H9 (cell line): ENCODE data around the gene FGF9. TPM values are rescaled to one million over a fixed set of nuclear protein-coding genes. Genes with fewer than 3 reads are reported as not detected.

Experiments used
- DNase-seq: peaks from one replicate; pipeline ENCODE4 v3.0.0-alpha.2; 2017
- H2AFZ ChIP-seq: one replicate; pipeline ENCODE4 v1.6.1; 2013; ENCODE audit warnings: mild to moderate bottlenecking, low read length, control low read depth, moderate library complexity
- H2AK5ac ChIP-seq: 2 replicates; pipeline ENCODE4 v1.6.1; 2013; ENCODE audit warnings: low read length, control low read depth, mixed read lengths; ENCODE audit not compliant: insufficient read length
- H2BK120ac ChIP-seq: one replicate; pipeline ENCODE4 v1.6.1; 2013; ENCODE audit warnings: low read depth, mild to moderate bottlenecking, low read length, control low read depth, inconsistent platforms; ENCODE audit not compliant: poor library complexity, severe bottlenecking
- H2BK12ac ChIP-seq: 2 replicates; pipeline ENCODE4 v1.6.1; 2013; ENCODE audit warnings: low read length, control low read depth, mixed read lengths, low read depth; ENCODE audit not compliant: insufficient read length
- H2BK15ac ChIP-seq: 2 replicates; pipeline ENCODE4 v1.6.1; 2013; ENCODE audit warnings: low read depth, low read length, control low read depth
- H2BK20ac ChIP-seq: one replicate; pipeline ENCODE4 v1.6.1; 2013; ENCODE audit warnings: low read depth, mild to moderate bottlenecking, low read length, control low read depth, inconsistent platforms; ENCODE audit not compliant: poor library complexity, severe bottlenecking
- H2BK5ac ChIP-seq: 2 replicates; pipeline ENCODE4 v1.6.1; 2013; ENCODE audit warnings: low read length, control low read depth, mixed read lengths; ENCODE audit not compliant: insufficient read length
- H3K14ac ChIP-seq: 2 replicates; pipeline ENCODE4 v1.6.1; 2013; ENCODE audit warnings: low read length, control low read depth; ENCODE audit not compliant: insufficient read depth
- H3K18ac ChIP-seq: 2 replicates; pipeline ENCODE4 v1.6.1; 2013; ENCODE audit warnings: low read depth, mild to moderate bottlenecking, mixed read lengths, low read length, control low read depth; ENCODE audit not compliant: insufficient read length
- H3K23ac ChIP-seq: 2 replicates; pipeline ENCODE4 v1.6.1; 2013; ENCODE audit warnings: low read length, control low read depth, mixed read lengths, low read depth; ENCODE audit not compliant: insufficient read length
- H3K23me2 ChIP-seq: 2 replicates; pipeline ENCODE4 v1.6.1; 2013; ENCODE audit warnings: low read depth, mild to moderate bottlenecking, mixed read lengths, low read length, control low read depth; ENCODE audit not compliant: insufficient read length, poor library complexity, severe bottlenecking
- H3K27ac ChIP-seq: 2 replicates; pipeline ENCODE4 v1.5.1; 2013; ENCODE audit warnings: low read length, control low read depth, mixed read lengths, low read depth; ENCODE audit not compliant: insufficient read length
- H3K27me3 ChIP-seq: 2 replicates; pipeline ENCODE4 v1.6.1; 2013; ENCODE audit warnings: low read length, control low read depth, inconsistent platforms; ENCODE audit not compliant: insufficient read depth
- H3K4ac ChIP-seq: 2 replicates; pipeline ENCODE4 v1.6.1; 2013; ENCODE audit warnings: low read depth, mild to moderate bottlenecking, control low read depth, inconsistent platforms, low read length, moderate library complexity
- H3K4me1 ChIP-seq: 2 replicates; pipeline ENCODE4 v1.6.1; 2013; ENCODE audit warnings: low read length, control low read depth, inconsistent platforms; ENCODE audit not compliant: insufficient read depth
- H3K4me2 ChIP-seq: 2 replicates; pipeline ENCODE4 v1.6.1; 2013; ENCODE audit warnings: low read length, control low read depth, mixed read lengths; ENCODE audit not compliant: insufficient read length, insufficient read depth
- H3K56ac ChIP-seq: 2 replicates; pipeline ENCODE4 v1.6.1; 2013; ENCODE audit warnings: low read depth, mild to moderate bottlenecking, mixed read lengths, low read length, control low read depth; ENCODE audit not compliant: insufficient read length
- H3K79me1 ChIP-seq: 2 replicates; pipeline ENCODE4 v1.6.1; 2013; ENCODE audit warnings: low read depth, mild to moderate bottlenecking, moderate library complexity, low read length, control low read depth, inconsistent platforms; ENCODE audit not compliant: insufficient read depth, poor library complexity, severe bottlenecking
- H3K79me2 ChIP-seq: 2 replicates; pipeline ENCODE4 v1.6.1; 2013; ENCODE audit warnings: low read length, control low read depth, inconsistent platforms; ENCODE audit not compliant: insufficient read depth
- H3K9ac ChIP-seq: 2 replicates; pipeline ENCODE4 v1.6.1; 2013; ENCODE audit warnings: low read length, control low read depth, mixed read lengths; ENCODE audit not compliant: insufficient read length; ENCODE audit errors: extremely low read depth
- H3K9me3 ChIP-seq: one replicate; pipeline ENCODE4 v1.6.1; 2013; ENCODE audit warnings: low read depth, low read length, inconsistent platforms; ENCODE audit not compliant: control insufficient read depth
- H3T11ph ChIP-seq: one replicate; pipeline ENCODE4 v1.6.1; 2013; ENCODE audit warnings: mild to moderate bottlenecking, low read length, control low read depth, inconsistent platforms
- H4K20me1 ChIP-seq: one replicate; pipeline ENCODE4 v1.6.1; 2013; ENCODE audit not compliant: control insufficient read depth, insufficient read length, insufficient read depth
- H4K5ac ChIP-seq: 2 replicates; pipeline ENCODE4 v1.6.1; 2013; ENCODE audit warnings: low read depth, mild to moderate bottlenecking, mixed read lengths, low read length, control low read depth; ENCODE audit not compliant: insufficient read length
- H4K8ac ChIP-seq: replicated peaks from 2 replicates; pipeline ENCODE4 v1.6.1; 2013; ENCODE audit warnings: low read length, control low read depth, mixed read lengths, low read depth; ENCODE audit not compliant: insufficient read length
- H4K91ac ChIP-seq: 2 replicates; pipeline ENCODE4 v1.6.1; 2013; ENCODE audit warnings: low read depth, mild to moderate bottlenecking, moderate library complexity, mixed read lengths, low read length, control low read depth; ENCODE audit not compliant: insufficient read length
- H3K27ac Mint-ChIP-seq, 3 experiments: 2 replicates in 2 of 3; 3 replicates in 1 of 3; pipeline ENCODE4 v1.8.0; 2020 to 2021; ENCODE audit warnings: mixed read lengths in 3 of 3, mild to moderate bottlenecking in 1 of 3, moderate library complexity in 1 of 3
- H3K27me3 Mint-ChIP-seq: 2 replicates; pipeline ENCODE4 v1.8.0; 2021; ENCODE audit warnings: low read depth, mild to moderate bottlenecking, moderate library complexity, mixed read lengths
- H3K36me3 Mint-ChIP-seq, 3 experiments: 2 replicates in 2 of 3; 3 replicates in 1 of 3; pipeline ENCODE4 v1.8.0; 2020 to 2021; ENCODE audit warnings: low read depth in 3 of 3, mixed read lengths in 3 of 3; ENCODE audit not compliant: insufficient read depth in 1 of 3
- H3K4me1 Mint-ChIP-seq, 2 experiments: 2 replicates each; pipeline ENCODE4 v1.8.0; 2020; ENCODE audit warnings: mixed read lengths in 2 of 2
- H3K4me3 Mint-ChIP-seq, 2 experiments: 2 replicates in 1 of 2; 3 replicates in 1 of 2; pipeline ENCODE4 v1.8.0; 2020 to 2021; ENCODE audit warnings: mild to moderate bottlenecking in 2 of 2, mixed read lengths in 2 of 2, moderate library complexity in 1 of 2
- H3K9me3 Mint-ChIP-seq, 2 experiments: 2 replicates in 1 of 2; 3 replicates in 1 of 2; pipeline ENCODE4 v1.8.0; 2020; ENCODE audit warnings: mild to moderate bottlenecking in 2 of 2, mixed read lengths in 2 of 2, moderate library complexity in 1 of 2
- CTCF ChIP-seq: fragments of 200-600 bp; sonication (generic); conservative IDR thresholded peaks from 3 replicates; pipeline ENCODE4 v1.8.0; 2021; ENCODE audit warnings: antibody characterized with exemption, mild to moderate bottlenecking
- WGBS: extraction: QIAGEN DNeasy Blood & Tissue Kit; methylation state at CpG from one replicate; pipeline ENCODE4 v1.1.7; 2013; ENCODE audit warnings: missing lambda C conversion rate, low lambda C conversion rate, mixed read lengths; ENCODE audit not compliant: insufficient read length; ENCODE audit errors: extremely low coverage; 5-methylcytosine and 5-hydroxymethylcytosine counted together
- total RNA-seq: library from RNA; stranded (reverse); gene quantifications from 2 replicates; pipeline ENCODE4 v1.2.1, GENCODE V29; 2021

FGF9 gene
- total RNA-seq, 1 experiment from 2014 or later, result 0.22 TPM

DNA sequence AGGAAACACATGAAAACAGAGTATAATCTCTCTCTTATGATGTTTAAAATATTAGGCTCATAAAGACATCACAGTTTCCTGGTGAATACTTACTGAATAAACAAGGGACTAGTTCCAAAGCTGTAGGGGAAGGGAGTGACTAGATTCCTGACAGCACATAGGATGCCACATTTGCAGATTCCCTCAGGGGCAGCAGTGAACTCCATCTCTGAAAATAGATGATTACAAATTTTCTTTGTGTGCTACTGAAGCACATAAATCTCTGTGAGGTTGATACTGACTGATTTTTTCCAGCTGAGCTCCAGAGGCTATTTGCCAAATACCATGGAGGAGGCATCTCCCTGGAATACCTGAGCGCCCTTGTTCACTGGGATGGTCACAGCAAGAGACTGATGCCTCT is 77.3 kb downstream of the FGF9 start:
- H3K4me3 Mint-ChIP-seq, result no peak overlapping the region
- Histone ChIP-seq H3K4me2 (no peak overlapping the region), H3K9ac (no peak overlapping the region), H3K79me1 (no peaks in the 10 kb centered on the region), H4K20me1 (no peaks in the 10 kb centered on the region), H2BK12ac (no peak overlapping the region), H2AK5ac (no peak overlapping the region), H3T11ph (no peak overlapping the region), H3K56ac (no peak overlapping the region), H4K5ac (no peak overlapping the region), H3K27ac (no peak overlapping the region), H3K4ac (no peak overlapping the region), H3K23me2 (no peaks in the 10 kb centered on the region), H2BK120ac (no peak overlapping the region), H4K8ac (no peak overlapping the region), H3K9me3 (no peaks in the 10 kb centered on the region), H3K4me1 (no peaks in the 10 kb centered on the region), H2BK5ac (no peak overlapping the region), H2BK20ac (no peak overlapping the region), H3K18ac (no peak overlapping the region), H2BK15ac (no peak overlapping the region), H3K79me2 (no peaks in the 10 kb centered on the region), H4K91ac (no peak overlapping the region), H3K14ac (no peak overlapping the region), H3K27me3 (no peaks in the 10 kb centered on the region), H2AFZ (no peak overlapping the region), H3K23ac (no peak overlapping the region)
- H3K27ac Mint-ChIP-seq, result no peak overlapping the region; a peak in 1 of 7 replicates
- H3K4me1 Mint-ChIP-seq, result no peaks in the 10 kb centered on the region
- no peaks in the 10 kb centered on the region; a peak in 1 of 7 replicates for H3K36me3 Mint-ChIP-seq
- DNase-seq, result no peak
- TF ChIP-seq CTCF, result no peak
- no CpG with 5 or more reads among the region's 1 CpG for WGBS
- H3K9me3 Mint-ChIP-seq, result no peaks in the 10 kb centered on the region
- no peaks in the 10 kb centered on the region for H3K27me3 Mint-ChIP-seq
